Skeletal muscle satellite cell (primary cell): ENCODE data around the gene IFNL1.

Experiments
- H3K27me3 ChIP-seq: 2 replicates; pipeline ENCODE4 v1.7.0; 2013; ENCODE audit warnings: low read length; ENCODE audit not compliant: control insufficient read depth, insufficient read depth
- H3K36me3 ChIP-seq: 2 replicates; pipeline ENCODE4 v1.7.0; 2013; ENCODE audit warnings: mild to moderate bottlenecking, control low read depth, low read length; ENCODE audit not compliant: insufficient read depth
- H3K4me1 ChIP-seq: 2 replicates; pipeline ENCODE4 v1.7.0; 2013; ENCODE audit warnings: low read length; ENCODE audit not compliant: control insufficient read depth, insufficient read depth
- H3K4me2 ChIP-seq: 2 replicates; pipeline ENCODE4 v1.7.0; 2013; ENCODE audit warnings: mild to moderate bottlenecking, low read length
- H3K4me3 ChIP-seq: 2 replicates; pipeline ENCODE4 v1.7.0; 2013; ENCODE audit warnings: low read length
- H3K9ac ChIP-seq: 2 replicates; pipeline ENCODE4 v1.7.0; 2013; ENCODE audit warnings: mild to moderate bottlenecking, low read depth, low read length, moderate library complexity
- H3K9me3 ChIP-seq: replicated peaks from 2 replicates; pipeline ENCODE4 v1.7.0; 2013; ENCODE audit warnings: mild to moderate bottlenecking, control low read depth, low read length

The IFNL1 gene

DNA sequence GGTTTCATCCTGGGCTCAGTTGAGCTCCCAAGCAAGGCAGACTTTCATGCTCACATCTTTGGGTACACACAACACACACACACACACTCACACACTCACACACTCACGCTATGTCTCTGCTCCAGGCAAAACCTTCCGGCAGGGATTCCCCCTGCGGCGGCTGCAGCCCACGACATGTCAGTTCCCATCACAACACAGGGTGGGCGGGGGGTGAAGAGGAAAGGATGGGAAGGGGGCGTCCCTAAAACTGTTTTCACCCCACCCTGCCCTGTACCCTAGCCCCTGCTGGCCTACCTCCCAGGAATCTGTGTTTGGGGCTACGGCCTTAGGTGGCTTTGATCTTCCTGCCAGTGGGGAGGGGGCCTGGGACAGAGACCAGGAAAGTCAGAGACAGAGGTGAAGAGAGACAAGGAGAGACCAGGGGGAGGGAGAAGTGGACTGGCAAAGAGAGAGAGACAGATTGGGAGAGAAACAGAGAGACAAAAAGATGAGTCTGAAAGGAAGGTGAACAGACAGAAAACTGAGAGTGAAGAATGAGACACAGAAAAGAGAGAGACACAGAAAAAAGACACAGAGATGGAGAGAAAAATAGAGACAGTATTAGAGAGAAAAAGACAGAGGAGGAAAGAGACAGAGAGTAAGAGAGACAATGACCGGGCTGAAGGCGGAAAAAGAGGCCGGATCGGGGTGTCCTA, 20.6 kb downstream of the IFNL1 start:
- Histone ChIP-seq H3K4me3 (no peak overlapping the region), H3K9ac (no peak overlapping the region), H3K9me3 (no peaks in the 10 kb centered on the region), H3K36me3 (no peaks in the 10 kb centered on the region), H3K4me1 (peaks cover 3% of the 10 kb centered on the region), H3K4me2 (no peak overlapping the region), H3K27me3 (peaks cover 51% of the 10 kb centered on the region)

DNA sequence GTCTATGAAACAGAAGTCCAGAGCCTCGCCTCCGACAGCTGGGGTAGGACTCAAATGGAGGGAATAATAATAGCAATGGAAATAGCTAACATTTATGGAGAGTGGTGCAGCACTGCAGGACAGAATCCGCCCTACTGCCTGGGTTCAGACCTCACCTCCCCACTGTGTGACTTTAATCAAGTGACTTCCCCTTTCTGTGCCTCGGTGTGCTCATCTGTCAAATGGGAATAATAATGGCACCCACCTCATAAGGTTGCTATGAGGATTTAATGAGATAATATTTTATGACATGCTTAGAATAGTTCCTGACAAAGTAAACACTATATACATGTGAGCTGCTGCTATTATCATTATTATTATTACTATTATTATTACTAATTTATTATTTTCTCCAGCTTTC, 21.3 kb downstream of the IFNL1 start:
- no peak overlapping the region for H3K9ac ChIP-seq
- no peak overlapping the region for H3K4me2 ChIP-seq
- peaks cover 3% of the 10 kb centered on the region for H3K4me1 ChIP-seq
- no peaks in the 10 kb centered on the region for H3K9me3 ChIP-seq
- H3K4me3 ChIP-seq: no peak overlapping the region
- peaks cover 51% of the 10 kb centered on the region for H3K27me3 ChIP-seq
- H3K36me3 ChIP-seq: no peaks in the 10 kb centered on the region

DNA sequence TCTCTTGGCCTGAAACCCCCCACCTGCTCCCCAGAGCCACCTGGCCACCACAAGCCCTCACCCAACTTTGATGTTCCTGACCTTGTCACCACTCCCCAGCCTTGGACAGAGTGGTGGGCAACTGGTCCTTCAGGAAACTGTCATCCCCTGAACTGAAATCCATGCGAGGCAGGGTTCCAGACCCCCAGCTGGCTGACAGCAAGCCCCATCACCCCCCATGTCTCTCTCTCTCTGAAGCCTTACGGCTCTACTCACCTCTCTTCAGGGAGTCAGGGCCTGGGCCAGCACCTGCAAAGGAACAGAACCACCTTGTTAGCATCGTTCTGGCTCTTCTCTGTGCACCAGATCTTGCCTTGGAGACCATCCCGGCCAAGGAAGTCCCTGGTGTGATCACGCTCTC, 21.9 kb downstream of the IFNL1 start:
- Histone ChIP-seq H3K4me1 (peaks cover 3% of the 10 kb centered on the region), H3K9me3 (no peaks in the 10 kb centered on the region), H3K9ac (no peak overlapping the region), H3K27me3 (peaks cover 50% of the 10 kb centered on the region), H3K4me2 (no peak overlapping the region), H3K4me3 (no peak overlapping the region), H3K36me3 (no peaks in the 10 kb centered on the region)

DNA sequence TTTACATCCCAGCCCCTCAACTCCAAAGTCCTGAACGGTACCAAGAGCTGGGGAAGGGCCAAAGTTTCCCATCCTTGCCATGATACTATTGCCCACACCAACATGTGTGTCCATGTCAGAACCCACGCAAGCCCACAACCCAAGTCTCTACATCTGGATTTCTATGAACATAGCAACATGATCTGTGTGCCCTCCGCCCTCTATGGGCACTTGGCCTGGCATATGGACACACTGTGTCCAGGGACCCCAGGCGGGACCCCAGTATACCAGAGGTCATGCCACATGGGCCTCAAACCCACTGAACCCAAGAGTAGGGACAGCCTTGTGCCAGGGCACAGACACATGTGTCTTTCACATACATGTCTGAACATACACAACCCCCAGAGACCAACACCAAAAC, 22.5 kb downstream of the IFNL1 start:
- peaks cover 3% of the 10 kb centered on the region for H3K4me1 ChIP-seq
- H3K27me3 ChIP-seq: peaks cover 53% of the 10 kb centered on the region
- no peak overlapping the region for H3K9ac ChIP-seq
- H3K9me3 ChIP-seq: no peaks in the 10 kb centered on the region
- H3K4me3 ChIP-seq: no peak overlapping the region
- H3K36me3 ChIP-seq: no peaks in the 10 kb centered on the region
- H3K4me2 ChIP-seq: no peak overlapping the region

DNA sequence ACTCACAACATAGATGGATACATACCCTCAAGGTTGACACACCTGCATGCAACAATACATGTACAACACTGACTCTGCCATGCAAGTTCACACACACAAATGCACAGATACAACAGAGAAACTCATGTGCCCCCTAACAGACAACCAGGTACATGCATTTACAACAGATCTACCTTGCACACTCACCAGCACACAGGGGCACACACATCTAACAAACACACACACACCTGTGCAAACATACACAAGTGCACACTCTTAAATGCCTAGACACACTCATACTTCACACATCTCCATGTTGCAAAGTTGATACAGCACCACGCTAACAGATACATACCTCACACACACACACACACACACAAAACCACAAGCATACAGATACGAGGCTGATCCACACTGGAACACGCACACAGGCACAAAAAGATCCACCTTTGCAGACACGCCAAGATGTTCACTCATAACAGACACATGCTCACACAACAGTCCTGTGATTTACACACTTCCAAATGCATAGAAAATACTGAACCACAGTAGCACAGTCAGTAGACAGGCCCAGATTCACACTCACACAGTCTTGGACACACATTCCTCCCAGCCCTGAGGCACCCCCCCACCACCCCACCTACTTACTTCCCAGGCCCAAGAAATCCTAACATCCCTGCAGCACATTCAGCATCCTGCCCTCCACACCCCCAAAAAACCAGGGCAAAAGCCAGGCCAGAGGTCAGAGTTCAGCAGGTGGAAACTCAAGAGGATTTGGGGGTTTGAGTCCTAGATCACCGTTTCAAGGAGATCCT, 23.1 kb downstream of the IFNL1 start:
- Histone ChIP-seq H3K9ac (no peak overlapping the region), H3K27me3 (peaks cover 57% of the 10 kb centered on the region), H3K9me3 (no peaks in the 10 kb centered on the region), H3K36me3 (no peaks in the 10 kb centered on the region), H3K4me3 (no peak overlapping the region), H3K4me1 (peaks cover 3% of the 10 kb centered on the region), H3K4me2 (no peak overlapping the region)

DNA sequence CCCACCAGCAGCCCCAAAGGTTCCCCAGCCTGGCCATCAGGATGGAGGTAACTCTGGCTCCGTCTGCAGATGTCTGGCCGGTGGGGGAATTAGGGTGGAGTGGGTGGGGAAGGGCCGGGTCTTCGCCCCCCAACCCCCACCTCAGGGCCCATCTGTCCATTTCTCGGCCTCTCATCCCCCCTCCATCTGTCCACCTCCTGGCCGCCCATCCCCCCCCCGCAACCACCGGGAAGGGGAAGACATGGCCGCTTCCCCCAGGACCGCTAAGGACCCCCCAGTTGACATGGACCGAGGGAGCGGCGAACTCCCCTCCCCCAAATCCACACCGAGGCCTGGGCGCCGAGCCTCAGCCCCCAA, 23.7 kb downstream of the IFNL1 start:
- Histone ChIP-seq H3K27me3 (peaks cover 58% of the 10 kb centered on the region), H3K4me2 (peak overlapping the region; percentile 81), H3K4me1 (peaks cover 3% of the 10 kb centered on the region), H3K9me3 (no peaks in the 10 kb centered on the region), H3K9ac (no peak overlapping the region), H3K4me3 (peak overlapping the region; percentile 65), H3K36me3 (no peaks in the 10 kb centered on the region)

DNA sequence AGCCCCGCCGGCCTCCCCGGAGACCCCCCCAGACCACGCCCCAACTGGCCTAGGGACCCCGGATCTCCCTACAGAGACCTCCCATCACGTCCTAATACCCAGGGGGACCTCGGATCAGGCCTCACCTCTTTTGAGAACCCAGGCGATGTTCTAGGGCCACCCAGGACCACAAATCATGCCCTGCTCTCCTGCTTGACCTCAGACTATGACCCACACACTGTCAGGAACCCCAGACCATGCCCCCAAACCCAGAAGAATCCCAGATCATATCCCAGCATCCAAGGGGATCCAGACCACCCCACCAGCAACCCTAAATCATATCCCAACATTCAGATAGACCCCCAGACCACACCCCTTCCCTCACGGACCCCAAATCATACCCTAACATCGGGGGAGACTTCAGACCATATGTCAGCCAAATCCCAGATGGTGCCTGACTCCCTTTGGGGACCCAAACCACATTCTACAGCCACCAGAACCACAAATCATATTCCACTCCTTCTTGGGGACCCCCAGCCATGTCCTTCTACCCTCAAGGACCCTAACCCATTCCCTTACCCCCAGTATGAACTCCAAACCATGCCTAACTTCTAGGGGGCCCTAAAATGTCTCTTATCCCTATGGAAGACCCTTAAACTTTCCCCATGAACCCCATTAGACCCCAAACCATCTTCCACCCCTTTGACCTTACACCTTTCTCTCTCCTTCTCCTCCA, 25.1 kb downstream of the IFNL1 start:
- Histone ChIP-seq H3K27me3 (peaks cover 56% of the 10 kb centered on the region), H3K9ac (no peak overlapping the region), H3K36me3 (no peaks in the 10 kb centered on the region), H3K4me3 (no peak overlapping the region), H3K4me2 (no peak overlapping the region), H3K4me1 (peaks cover 3% of the 10 kb centered on the region), H3K9me3 (no peaks in the 10 kb centered on the region)

DNA sequence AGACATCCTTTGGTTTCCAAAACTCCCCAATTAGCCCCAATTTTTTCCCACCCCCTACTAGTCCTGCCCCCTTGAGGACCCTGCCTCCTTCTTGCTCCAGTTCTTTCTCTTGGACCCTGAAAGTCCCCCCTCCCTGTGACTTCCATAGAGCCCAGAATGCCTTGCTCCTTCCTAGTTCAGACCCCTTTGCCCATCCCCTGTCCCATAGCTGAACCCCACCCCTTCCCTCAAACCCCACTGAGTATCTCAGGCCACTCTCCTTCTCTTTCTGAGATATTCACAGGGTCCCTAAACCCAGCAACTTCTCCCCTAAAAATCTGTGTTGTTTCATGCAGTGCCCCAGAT, 25.6 kb downstream of the IFNL1 start:
- no peak overlapping the region for H3K4me2 ChIP-seq
- peaks cover 3% of the 10 kb centered on the region for H3K4me1 ChIP-seq
- peaks cover 51% of the 10 kb centered on the region for H3K27me3 ChIP-seq
- no peaks in the 10 kb centered on the region for H3K9me3 ChIP-seq
- H3K9ac ChIP-seq: no peak overlapping the region
- no peak overlapping the region for H3K4me3 ChIP-seq
- H3K36me3 ChIP-seq: no peaks in the 10 kb centered on the region

DNA sequence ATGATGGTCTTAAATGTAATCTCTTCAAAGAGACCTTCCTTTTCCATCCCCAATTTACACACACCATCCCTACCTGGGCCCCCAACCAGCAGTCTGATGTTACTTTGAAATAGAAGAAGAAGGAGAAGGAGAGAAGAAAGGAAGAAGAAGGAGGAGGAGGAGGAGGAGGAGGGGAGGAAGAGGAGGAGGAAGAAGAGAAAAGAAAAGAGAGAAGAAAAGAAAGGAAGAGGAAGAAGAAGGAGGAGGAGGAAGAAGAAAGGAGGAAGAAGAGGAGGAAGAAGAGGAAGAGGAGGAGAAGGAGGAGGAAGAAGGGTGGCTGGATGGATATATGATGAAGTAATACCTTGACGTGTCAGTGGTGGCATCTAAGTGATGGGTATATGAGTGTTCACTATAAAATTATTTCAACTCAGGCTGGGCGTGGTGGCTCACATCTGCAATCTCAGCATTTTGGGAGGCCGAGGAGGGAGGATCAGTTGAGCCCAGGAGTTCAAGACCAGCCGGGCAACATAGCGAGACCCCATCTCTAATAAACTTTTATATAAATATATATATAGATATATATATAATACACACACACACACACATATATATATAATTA, 28.1 kb downstream of the IFNL1 start:
- H3K4me3 ChIP-seq: no peak overlapping the region
- no peaks in the 10 kb centered on the region for H3K36me3 ChIP-seq
- no peak overlapping the region for H3K9ac ChIP-seq
- H3K4me1 ChIP-seq: peaks cover 3% of the 10 kb centered on the region
- H3K27me3 ChIP-seq: peaks cover 33% of the 10 kb centered on the region
- H3K4me2 ChIP-seq: no peak overlapping the region
- H3K9me3 ChIP-seq: no peaks in the 10 kb centered on the region

DNA sequence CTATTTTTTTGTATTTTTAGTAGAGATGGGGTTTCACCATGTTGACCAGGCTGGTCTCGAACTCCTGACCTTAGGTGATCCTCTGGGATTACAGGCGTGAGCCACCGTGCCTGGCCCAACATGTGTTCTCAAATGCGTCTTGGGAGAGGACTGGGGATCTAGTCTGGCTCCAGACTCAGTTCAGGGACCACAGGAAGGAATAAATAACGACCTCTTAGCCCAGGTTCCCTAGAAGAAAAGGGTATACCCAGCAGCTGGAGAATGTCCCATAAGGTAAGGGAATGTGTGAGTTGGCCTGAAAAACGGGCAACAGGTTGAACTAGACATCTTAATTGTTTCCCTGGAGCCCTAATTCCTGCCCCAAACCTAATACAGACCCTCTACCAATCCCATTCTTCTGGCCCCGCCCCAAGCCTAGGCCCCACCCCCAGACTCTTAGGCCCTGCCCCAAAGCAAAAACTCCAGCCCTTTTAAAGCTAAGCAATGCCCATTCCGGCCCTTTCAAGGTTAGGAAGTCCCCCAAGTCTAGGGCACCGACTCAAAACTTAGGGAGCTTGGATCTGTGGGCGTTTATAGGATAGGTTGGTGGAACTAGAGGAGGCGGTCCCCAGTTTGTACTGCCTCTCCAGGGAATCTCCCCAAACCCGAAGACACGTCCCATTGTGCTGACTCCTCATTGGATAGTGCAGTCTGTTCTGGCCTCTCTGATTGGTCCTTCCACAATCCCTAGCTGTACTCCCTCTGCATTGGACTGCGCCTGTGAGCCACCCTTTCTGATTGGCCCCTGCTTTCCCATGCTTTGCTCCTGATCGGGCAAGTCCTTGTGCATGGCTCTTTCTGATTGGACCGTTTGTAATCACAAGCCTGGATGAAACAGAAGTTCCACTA, 29.8 kb downstream of the IFNL1 start:
- Histone ChIP-seq H3K36me3 (no peaks in the 10 kb centered on the region), H3K4me2 (no peak overlapping the region), H3K4me3 (no peak overlapping the region), H3K4me1 (no peaks in the 10 kb centered on the region), H3K9me3 (no peaks in the 10 kb centered on the region), H3K9ac (no peak overlapping the region), H3K27me3 (peaks cover 25% of the 10 kb centered on the region)
